Breast epithelium (tissue), 4 donors: Measurements from ENCODE around the gene ZNF823. TPM values are rescaled to one million over a fixed set of nuclear protein-coding genes. Genes with fewer than 3 reads are reported as not detected.
"Not testable (repeated sequence)": the region's sequence is repeated elsewhere in the genome, so short reads cannot be mapped to it uniquely, and the experiment has no call there.

Source experiments
- DNase-seq, 2 donors: peaks; one replicate each; pipeline ENCODE4 v3.0.0-alpha.2; 2019; ENCODE audit warnings: low spot score in 2 of 2
- H3K27ac ChIP-seq, 2 donors: fragments of 200-600 bp; sonication (generic) in 1 of 2; one replicate each; pipeline ENCODE4 v1.5.1; 2016 to 2019; ENCODE audit warnings: mild to moderate bottlenecking in 1 of 2
- H3K27me3 ChIP-seq, 2 donors: fragments of 200-600 bp; sonication (generic) in 1 of 2; one replicate each; pipeline versions ENCODE4 v1.5.1 to v1.6.0; 2017 to 2019; ENCODE audit warnings: control low read depth in 1 of 2, mild to moderate bottlenecking in 1 of 2
- H3K36me3 ChIP-seq: fragments of 200-600 bp; one replicate; pipeline ENCODE4 v1.5.1; 2019
- H3K4me1 ChIP-seq, 2 donors: fragments of 200-600 bp; sonication (generic); one replicate each; pipeline ENCODE4 v1.5.1; 2016 to 2019; ENCODE audit warnings: control low read depth in 1 of 2
- H3K4me3 ChIP-seq, 3 donors: fragments of 200-600 bp; sonication (generic); 1 replicate in 2 of 3; 2 replicates in 1 of 3; pipeline ENCODE4 v1.5.1; 2016 to 2019; ENCODE audit warnings: mild to moderate bottlenecking in 3 of 3, moderate library complexity in 2 of 3
- H3K9me3 ChIP-seq, 2 donors: fragments of 200-600 bp; sonication (generic) in 1 of 2; one replicate each; pipeline ENCODE4 v1.5.1; 2016 to 2019; ENCODE audit warnings: control low read depth in 1 of 2
- POLR2A ChIP-seq: fragments of 450-650 bp; IDR thresholded peaks from one replicate; pipeline ENCODE4 v1.6.1; 2016; ENCODE audit warnings: antibody characterized with exemption, mild to moderate bottlenecking, moderate library complexity
- POLR2AphosphoS5 ChIP-seq, 3 donors: sonication (generic); formaldehyde crosslinking; IDR thresholded peaks; one replicate each; pipeline ENCODE4 v1.6.1; 2017; ENCODE audit warnings: antibody characterized with exemption in 3 of 3
- intact Hi-C: fragments of 100-400 bp; cut with DNase I; formaldehyde crosslinking; loops from one replicate; pipeline ENCODE4 v1.15.1; 2023; ENCODE audit warnings: low total_unique reads
- total RNA-seq, 3 donors: library from RNA; depleted of rRNA; stranded (reverse); fragments of >200 nt; gene quantifications; one replicate each; pipeline ENCODE4 v1.1.0, GENCODE V29; 2016
- TF ChIP-seq, protein P1 (sequence below), 3 donors: fragments of 450-650 bp; IDR thresholded peaks; one replicate each; pipeline ENCODE4 v1.5.1; 2016 to 2017; ENCODE audit warnings: antibody characterized with exemption in 3 of 3, mild to moderate bottlenecking in 3 of 3, moderate library complexity in 3 of 3

The ZNF823 gene
- total RNA-seq, 3 donors from 2014 or later, result 10.4 to 20.9 (median 13.1) TPM

GRCh38 chr19:11781295-11782057 is 42.7 kb upstream of the ZNF823 start:
- peaks cover 28% of the 10 kb centered on the region for H3K36me3 ChIP-seq
- H3K9me3 ChIP-seq, result peaks cover 81 to 88% of the 10 kb centered on the region in 2 donors
- no peak overlapping the region for H3K27ac ChIP-seq
- no peaks in the 10 kb centered on the region for H3K27me3 ChIP-seq
- no peaks in the 10 kb centered on the region for H3K4me1 ChIP-seq
- no peak for DNase-seq
- TF ChIP-seq POLR2AphosphoS5 (IDR thresholded peaks at IDR 0.05) (no peak), POLR2A (no peak)
- TF ChIP-seq, protein P1, sequence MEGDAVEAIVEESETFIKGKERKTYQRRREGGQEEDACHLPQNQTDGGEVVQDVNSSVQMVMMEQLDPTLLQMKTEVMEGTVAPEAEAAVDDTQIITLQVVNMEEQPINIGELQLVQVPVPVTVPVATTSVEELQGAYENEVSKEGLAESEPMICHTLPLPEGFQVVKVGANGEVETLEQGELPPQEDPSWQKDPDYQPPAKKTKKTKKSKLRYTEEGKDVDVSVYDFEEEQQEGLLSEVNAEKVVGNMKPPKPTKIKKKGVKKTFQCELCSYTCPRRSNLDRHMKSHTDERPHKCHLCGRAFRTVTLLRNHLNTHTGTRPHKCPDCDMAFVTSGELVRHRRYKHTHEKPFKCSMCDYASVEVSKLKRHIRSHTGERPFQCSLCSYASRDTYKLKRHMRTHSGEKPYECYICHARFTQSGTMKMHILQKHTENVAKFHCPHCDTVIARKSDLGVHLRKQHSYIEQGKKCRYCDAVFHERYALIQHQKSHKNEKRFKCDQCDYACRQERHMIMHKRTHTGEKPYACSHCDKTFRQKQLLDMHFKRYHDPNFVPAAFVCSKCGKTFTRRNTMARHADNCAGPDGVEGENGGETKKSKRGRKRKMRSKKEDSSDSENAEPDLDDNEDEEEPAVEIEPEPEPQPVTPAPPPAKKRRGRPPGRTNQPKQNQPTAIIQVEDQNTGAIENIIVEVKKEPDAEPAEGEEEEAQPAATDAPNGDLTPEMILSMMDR (IDR thresholded peaks at IDR 0.05), result no peak
- intact Hi-C loops, result no loop called here
- H3K4me3 ChIP-seq, result peak overlapping the region in 1 of 3 donors; percentile 0

- intact Hi-C loops, result no loop called here
- peaks cover 82 to 87% of the 10 kb centered on the region in 2 donors for H3K9me3 ChIP-seq
Measured at GRCh38 chr19:11780431-11781020, 41.8 kb upstream of the ZNF823 start.

DNA sequence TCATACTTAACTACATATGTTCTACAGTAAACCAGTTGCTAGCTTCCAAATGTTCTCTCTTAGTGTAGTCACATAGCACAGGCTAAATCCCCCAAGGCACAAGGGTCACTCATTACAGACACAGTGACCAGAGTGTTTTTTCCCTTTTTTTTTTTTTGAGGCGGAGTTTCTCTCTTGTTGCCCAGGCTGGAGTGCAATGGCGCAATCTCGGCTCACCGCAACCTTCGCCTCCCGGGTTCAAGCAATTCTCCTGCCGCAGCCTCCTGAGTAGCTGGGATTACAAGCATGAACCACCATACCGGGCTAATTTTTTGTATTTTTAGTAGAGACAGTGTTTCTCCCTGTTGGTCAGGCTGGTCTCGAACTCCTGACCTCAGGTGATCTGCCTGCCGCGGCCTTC is 37.9 kb upstream of the ZNF823 start:
- H3K36me3 ChIP-seq, result peaks cover 28% of the 10 kb centered on the region
- intact Hi-C loops, H3K4me3 ChIP-seq, H3K27me3 ChIP-seq, DNase-seq, H3K4me1 ChIP-seq, H3K27ac ChIP-seq: not testable (repeated sequence)
- peaks cover 69 to 72% of the 10 kb centered on the region in 2 donors for H3K9me3 ChIP-seq

More at GRCh38 chr19:11780431-11781020, 41.8 kb upstream of the ZNF823 start:
- DNase-seq, result no peak
- Histone ChIP-seq H3K36me3 (peaks cover 28% of the 10 kb centered on the region), H3K4me1 (no peaks in the 10 kb centered on the region), H3K27me3 (no peaks in the 10 kb centered on the region), H3K27ac (no peak overlapping the region), H3K4me3 (peak overlapping the region in 1 of 3 donors; percentile 0)
- TF ChIP-seq POLR2AphosphoS5 (IDR thresholded peaks at IDR 0.05) (no peak), POLR2A (no peak)
- TF ChIP-seq, protein P1 (IDR thresholded peaks at IDR 0.05), result no peak

DNA sequence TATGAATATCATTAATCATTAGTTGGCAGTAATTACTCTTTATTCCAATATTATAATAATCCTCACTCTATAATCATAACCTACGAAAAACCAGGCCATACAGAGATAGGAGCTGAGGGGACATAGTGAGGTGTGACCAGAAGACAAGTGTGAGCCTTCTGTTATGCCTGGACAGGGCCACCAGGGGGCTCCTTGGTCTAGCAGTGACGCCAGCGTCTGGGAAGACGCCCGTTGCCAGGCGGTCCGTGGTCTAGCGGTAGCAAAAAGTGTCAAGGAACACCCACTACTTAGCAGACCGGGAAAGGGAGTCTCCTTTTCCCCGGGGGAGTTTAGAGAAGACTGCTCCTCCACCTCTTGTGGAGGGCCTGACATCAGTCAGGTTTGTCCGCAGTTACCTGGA is 32.8 kb upstream of the ZNF823 start:
- H3K27ac ChIP-seq, DNase-seq, H3K36me3 ChIP-seq, H3K27me3 ChIP-seq, H3K4me3 ChIP-seq, intact Hi-C loops, H3K4me1 ChIP-seq: not testable (repeated sequence)
- H3K9me3 ChIP-seq, result peaks cover 33 to 38% of the 10 kb centered on the region in 2 donors

DNA sequence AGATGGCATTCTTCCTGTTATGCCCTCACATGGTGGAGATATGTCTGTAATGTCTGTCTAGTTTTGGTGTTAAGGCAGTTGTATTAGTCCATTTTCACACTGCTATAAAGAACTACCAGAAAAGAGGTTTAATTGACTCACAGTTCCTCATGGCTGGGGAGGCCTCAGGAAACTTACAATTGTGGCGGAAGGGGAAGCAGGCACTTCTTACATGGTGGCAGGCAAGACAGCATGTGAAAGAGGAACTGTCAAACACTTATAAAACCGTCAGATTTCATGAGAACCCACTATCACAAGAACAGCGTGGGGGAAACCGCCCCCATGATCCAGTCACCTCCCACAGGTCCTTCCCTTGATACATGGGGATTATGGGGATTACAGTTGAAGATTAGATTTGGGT is 31.2 kb upstream of the ZNF823 start:
- Histone ChIP-seq H3K9me3 (peaks cover 21 to 24% of the 10 kb centered on the region in 2 donors), H3K27me3 (no peaks in the 10 kb centered on the region), H3K4me1 (peaks cover 2 to 3% of the 10 kb centered on the region in 2 donors), H3K4me3 (no peak overlapping the region), H3K36me3 (no peaks in the 10 kb centered on the region), H3K27ac (no peak overlapping the region)
- no peak for DNase-seq
- intact Hi-C loops, result loop anchor here (5.0 kb wide), 1 partner anchor 872 kb away; no protein-coding TSS in a partner anchor
- TF ChIP-seq POLR2AphosphoS5 (IDR thresholded peaks at IDR 0.05), result no peak
- TF ChIP-seq, protein P1 (IDR thresholded peaks at IDR 0.05), result no peak
- no peak for TF ChIP-seq POLR2A

DNA sequence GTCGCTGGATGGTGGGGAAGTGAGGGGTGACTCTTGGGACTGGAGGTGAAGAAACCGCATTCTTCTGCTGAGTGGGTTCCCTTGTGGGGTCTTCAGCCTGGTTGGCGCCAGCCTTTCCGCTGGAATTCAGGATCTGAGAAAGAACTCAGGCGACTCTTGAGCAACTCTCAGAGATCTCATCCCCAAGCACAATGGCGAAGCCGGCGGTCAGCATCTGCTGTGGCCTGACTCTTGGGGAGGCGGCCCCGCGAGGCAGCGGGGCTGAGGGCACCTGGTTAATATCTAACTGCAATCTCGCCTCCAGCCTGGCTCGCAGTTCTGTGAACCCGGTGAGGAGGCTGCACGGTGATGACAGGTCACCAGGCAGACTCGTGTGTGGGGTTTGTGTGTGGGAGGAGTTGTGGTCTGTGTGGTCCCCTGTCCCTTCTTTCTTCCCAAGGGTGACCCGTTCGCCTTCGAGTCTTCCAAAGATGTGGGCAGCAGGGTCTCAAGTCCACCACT is 28.9 kb upstream of the ZNF823 start:
- Histone ChIP-seq H3K27me3 (no peaks in the 10 kb centered on the region), H3K4me1 (peaks cover 2 to 3% of the 10 kb centered on the region in 2 donors), H3K27ac (peak overlapping the region; percentile 96 to 99), H3K4me3 (peak overlapping the region; percentile 80 to 91 (median 89)), H3K9me3 (peaks cover 8 to 17% of the 10 kb centered on the region in 2 donors), H3K36me3 (no peaks in the 10 kb centered on the region)
- intact Hi-C loops, result loop anchor here (5.0 kb wide), 1 partner anchor 875 kb away; no protein-coding TSS in a partner anchor
- TF ChIP-seq, protein P1 (IDR thresholded peaks at IDR 0.05), result no peak
- TF ChIP-seq POLR2AphosphoS5 (IDR thresholded peaks at IDR 0.05), result peak in 1 of 3 donors; percentile 12
- DNase-seq, result peak; percentile 31 to 54
